ENCODE measurements around the gene GPN2.
"Not testable (repeated sequence)": the region's sequence is repeated elsewhere in the genome, so short reads cannot be mapped to it uniquely, and the experiment has no call there.

DNA sequence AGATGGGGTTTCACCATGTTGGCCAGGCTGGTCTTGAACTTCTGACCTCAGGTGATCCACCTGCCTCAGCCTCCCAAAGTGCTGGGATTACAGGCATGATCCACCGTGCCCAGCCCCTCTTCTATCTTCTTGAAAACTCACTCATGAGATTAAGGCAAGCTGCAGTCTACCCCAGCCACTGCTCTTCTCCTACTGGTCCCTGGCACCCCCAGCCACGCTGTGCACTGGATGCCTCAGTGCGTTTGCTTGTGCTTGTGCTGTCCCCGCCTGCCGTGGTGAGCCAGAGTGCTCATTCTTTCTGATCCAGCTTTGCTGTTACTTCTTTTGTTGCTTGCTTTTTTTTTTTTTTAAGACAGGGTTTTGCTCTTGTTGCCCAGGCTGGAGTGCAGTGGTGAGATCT lies 52.4 kb downstream of the GPN2 start:
- TF ChIP-seq, protein P1, sequence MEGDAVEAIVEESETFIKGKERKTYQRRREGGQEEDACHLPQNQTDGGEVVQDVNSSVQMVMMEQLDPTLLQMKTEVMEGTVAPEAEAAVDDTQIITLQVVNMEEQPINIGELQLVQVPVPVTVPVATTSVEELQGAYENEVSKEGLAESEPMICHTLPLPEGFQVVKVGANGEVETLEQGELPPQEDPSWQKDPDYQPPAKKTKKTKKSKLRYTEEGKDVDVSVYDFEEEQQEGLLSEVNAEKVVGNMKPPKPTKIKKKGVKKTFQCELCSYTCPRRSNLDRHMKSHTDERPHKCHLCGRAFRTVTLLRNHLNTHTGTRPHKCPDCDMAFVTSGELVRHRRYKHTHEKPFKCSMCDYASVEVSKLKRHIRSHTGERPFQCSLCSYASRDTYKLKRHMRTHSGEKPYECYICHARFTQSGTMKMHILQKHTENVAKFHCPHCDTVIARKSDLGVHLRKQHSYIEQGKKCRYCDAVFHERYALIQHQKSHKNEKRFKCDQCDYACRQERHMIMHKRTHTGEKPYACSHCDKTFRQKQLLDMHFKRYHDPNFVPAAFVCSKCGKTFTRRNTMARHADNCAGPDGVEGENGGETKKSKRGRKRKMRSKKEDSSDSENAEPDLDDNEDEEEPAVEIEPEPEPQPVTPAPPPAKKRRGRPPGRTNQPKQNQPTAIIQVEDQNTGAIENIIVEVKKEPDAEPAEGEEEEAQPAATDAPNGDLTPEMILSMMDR (IDR thresholded peaks at IDR 0.05; ENCODE audit: low read depth, low read length, missing input control): not testable (repeated sequence)
- TF ChIP-seq JUND, RAD21, RXRA (IDR thresholded peaks at IDR 0.05): not testable (repeated sequence)
